CD4-positive, alpha-beta T cell treated with Interleukin-4 for 1 hour (primary cell): ENCODE results near the gene RAB22A.
A peak's percentile ranks its signal among the peaks of the same experiment; 100 is the strongest.
"Not testable (repeated sequence)": the region's sequence is repeated elsewhere in the genome, so short reads cannot be mapped to it uniquely, and the experiment has no call there.

Source experiments
- DNase-seq, 2 donors: peaks; one replicate each; pipeline ENCODE4 v3.0.0-alpha.2; 2020 to 2022

RAB22A gene

DNA sequence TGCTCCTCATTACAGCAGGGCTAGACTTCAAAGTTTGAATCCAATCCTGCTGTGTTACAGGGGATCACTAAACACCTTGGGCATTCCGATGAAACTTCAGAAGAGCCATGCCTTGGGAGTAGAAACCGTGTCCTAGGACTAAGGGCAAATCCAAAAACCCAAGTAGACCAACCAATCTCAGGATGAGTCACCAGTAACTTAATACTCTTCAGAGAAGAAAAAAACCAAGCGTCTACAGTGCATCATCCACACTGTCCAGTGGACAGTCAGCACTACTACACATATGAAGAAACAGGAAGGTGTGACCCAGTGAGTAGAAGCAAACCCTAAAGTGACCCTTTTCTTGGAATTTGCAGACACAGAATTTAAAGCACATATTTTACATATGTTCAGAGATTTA, 40.1 kb downstream of the RAB22A start:
- no peak for DNase-seq

DNA sequence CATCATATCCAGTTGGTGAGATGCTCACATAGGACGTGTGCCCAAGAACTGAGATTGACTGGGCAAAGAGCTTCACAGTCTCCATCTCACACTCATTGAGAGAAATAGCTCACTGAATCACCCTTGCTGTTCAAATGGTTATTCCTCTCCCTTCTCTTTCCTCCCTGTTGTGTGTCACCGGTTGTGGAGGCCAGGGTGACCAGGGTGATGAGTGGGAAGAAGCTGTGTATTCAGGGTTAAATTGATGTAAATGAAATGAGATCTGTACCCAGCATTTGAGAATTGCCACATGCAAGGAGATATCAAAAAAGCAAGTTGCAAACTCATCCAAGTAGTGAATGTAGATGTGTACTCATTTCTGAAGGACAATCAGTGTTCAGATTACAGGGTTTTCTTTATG, 43.0 kb downstream of the RAB22A start:
- DNase-seq: no peak

DNA sequence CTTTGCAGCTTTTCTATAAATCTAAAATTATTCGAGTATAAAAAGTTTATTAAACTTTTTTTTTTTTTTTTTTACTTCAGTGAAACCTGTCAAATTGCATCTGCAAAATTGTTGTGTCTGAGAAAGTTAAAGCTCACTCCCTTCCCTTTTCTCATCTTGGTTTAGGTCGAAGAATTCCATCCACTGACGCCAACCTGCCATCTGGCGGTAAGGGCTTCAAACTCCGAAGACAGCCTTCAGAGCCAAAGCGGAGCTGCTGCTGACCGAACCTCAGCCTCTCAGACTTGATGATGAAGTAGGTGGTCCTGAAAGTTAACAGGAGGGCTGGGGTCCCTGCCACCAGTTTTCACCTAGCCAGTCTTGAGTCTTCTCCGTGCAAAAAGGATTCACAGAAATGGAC, 49.9 kb downstream of the RAB22A start:
- no peak for DNase-seq

- no peak for DNase-seq
Measured at GRCh38 chr20:58360936-58361335, 51.4 kb downstream of the RAB22A start.

DNA sequence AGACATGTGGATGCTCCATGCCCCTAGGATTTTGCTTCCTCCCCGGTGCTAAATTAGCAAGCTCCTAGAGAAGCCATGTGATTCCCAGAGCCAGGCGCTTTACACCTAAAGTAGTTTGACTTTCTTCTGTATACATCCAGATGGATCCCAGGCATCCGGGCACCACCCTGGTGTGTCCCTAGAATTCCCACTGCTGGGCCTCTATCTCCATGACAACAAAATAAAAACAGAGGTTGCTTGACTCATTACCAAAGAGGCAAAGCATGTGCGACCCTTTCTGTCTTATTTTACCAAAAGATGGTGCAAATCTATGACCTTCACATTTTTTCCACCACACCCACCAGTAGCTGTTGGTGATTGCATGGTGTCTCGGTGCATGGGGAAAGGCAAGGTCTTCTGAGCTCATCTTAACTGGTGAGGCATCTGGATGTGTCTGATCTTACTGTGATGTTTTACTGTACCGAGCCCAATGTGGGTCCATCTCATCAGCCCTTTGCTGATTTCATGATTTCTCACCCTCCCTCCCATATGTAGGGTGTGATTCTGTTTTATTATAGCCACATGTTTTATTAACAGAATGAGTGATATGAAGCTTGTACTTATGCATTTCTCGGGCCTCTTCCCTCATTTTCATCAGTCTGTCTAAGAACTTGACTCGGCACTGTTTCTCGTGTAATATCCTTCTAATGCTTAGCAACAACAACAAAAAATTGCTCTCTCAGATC, 52.1 kb downstream of the RAB22A start:
- no peak for DNase-seq

GRCh38 chr20:58362206-58362516, 52.6 kb downstream of the RAB22A start:
- DNase-seq: no peak

GRCh38 chr20:58362970-58363369, 53.5 kb downstream of the RAB22A start:
- DNase-seq: no peak

- DNase-seq: no peak
Measured at GRCh38 chr20:58366866-58367265, 57.4 kb downstream of the RAB22A start.

DNA sequence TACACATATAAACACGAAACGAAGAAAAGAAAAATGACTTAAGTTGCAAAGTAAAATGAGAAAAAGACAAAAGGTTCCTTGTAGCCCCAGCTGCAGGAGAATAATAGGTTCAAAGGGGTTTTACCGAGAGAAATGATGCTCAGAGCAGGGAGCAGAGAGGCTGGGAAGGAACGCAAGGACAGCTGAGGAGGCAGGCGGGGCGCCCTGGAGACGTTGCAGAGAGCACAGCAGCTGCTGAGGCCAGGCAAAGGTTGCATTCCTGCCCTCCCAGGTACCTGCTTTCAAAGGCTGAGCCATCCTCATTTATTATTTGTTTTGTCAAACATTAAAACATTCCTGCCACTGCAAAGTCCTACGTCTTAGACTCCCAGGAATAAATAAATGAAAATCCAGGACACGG, 63.3 kb downstream of the RAB22A start:
- DNase-seq: no peak

- DNase-seq: not testable (repeated sequence)
Measured at GRCh38 chr20:58373296-58373695, 63.8 kb downstream of the RAB22A start.

GRCh38 chr20:58374027-58374850, 64.7 kb downstream of the RAB22A start:
- DNase-seq: no peak

GRCh38 chr20:58374906-58375758, 65.6 kb downstream of the RAB22A start:
- DNase-seq: no peak

GRCh38 chr20:58375759-58376352, 66.3 kb downstream of the RAB22A start:
- DNase-seq: no peak

DNA sequence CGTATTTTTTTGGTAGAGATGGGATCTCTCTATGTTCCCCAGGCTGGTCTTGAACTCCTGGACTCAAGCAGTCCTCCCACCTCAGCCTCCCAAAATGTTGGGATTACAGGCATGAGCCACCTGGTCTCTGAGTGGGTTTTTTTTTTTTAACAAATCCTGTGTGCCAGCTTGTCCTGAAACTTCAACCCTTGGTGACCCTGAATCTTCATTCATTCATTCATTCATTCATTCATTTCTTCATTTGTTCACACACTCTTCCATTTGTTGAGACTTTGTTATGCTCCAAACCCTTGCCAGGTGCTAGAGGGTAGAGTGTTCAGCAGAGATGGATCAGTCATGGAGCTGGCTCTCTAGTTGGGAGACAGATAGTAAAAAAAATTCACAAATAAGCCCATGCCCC, 67.5 kb downstream of the RAB22A start:
- DNase-seq: no peak

- DNase-seq: no peak
Measured at GRCh38 chr20:58377766-58378401, 68.4 kb downstream of the RAB22A start.

- DNase-seq: no peak
Measured at GRCh38 chr20:58378704-58379103, 69.2 kb downstream of the RAB22A start.

GRCh38 chr20:58381627-58382026, 72.1 kb downstream of the RAB22A start:
- no peak for DNase-seq

DNA sequence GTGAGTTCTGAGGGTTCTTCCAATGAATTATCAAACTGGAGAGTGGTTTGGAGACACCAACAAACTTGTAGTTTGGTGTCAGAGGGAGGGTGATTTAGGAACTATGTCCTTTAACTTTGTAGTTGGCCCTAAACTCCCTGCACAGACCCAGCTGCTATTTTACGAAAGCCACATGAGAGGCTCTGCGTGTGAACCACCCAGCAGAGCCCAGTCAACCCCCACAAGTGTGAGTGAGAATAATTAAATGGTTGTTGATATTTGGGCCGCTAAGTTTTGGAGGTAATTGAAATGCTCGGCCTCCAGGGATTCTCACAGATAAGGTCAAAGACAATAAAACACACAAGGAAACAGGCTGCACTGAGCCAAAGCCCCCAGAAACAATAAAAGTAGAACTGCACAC, 72.6 kb downstream of the RAB22A start:
- no peak for DNase-seq

- DNase-seq: no peak
Measured at GRCh38 chr20:58384821-58385220, 75.3 kb downstream of the RAB22A start.

GRCh38 chr20:58388028-58388601, 78.6 kb downstream of the RAB22A start:
- no peak for DNase-seq

DNA sequence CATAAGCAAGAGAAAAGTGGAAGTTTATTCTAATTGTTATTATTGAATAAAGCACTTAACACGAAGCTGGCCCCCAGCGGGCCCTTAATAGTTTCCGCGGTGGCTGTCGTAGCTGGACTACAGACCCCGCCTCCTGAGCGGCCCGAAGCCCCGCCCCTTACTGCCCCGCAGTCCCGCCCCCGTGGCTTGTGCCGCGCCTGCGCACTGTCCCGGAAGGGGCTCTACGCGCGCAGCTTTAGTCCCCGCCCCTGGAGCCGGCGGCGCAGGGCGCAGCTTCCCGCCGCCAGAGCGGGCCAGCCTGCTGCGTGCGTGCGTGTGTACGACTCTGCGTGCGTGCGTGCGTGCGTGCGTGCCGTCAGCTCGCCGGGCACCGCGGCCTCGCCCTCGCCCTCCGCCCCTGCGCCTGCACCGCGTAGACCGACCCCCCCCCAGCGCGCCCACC, 79.4 kb downstream of the RAB22A start, which contains the start of gene VAPB:
TSS of gene VAPB (plus strand) at position 348 of the 442 bp plus-strand sequence. CDS start 231 bp downstream, outside the sequence.
- peak; percentile 96 to 97 for DNase-seq
